Activated CD4-positive, CD25-positive, alpha-beta regulatory T cell treated with anti-CD3 and anti-CD28 coated beads, Interleukin-2, amount 50 U/mL, for 72 hours (primary cell): ENCODE measurements around the gene SKIC8.

Experiments
- DNase-seq: peaks from one replicate; pipeline ENCODE4 v3.0.0; 2021

Gene SKIC8

DNA sequence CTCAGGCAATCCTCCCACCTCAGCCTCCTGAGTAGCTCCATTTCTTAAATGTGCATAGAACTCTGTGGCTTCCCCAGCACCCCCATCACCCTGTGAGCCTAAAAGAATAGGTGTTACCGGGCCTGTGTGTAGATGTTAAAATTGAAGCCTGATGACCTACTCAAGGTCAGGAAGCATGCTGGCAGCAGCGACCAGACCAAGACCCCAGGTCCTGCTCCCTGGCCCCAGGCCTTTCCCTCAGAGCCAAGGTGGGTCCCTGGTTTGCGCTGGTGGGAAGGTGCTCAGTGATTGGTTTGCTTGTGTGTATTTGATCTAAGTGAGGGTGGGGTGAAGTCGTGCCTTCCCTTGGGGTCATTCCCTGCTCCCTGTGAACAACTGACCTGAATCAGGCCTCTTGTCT is 22.4 kb upstream of the SKIC8 start:
- DNase-seq, result no peak

DNA sequence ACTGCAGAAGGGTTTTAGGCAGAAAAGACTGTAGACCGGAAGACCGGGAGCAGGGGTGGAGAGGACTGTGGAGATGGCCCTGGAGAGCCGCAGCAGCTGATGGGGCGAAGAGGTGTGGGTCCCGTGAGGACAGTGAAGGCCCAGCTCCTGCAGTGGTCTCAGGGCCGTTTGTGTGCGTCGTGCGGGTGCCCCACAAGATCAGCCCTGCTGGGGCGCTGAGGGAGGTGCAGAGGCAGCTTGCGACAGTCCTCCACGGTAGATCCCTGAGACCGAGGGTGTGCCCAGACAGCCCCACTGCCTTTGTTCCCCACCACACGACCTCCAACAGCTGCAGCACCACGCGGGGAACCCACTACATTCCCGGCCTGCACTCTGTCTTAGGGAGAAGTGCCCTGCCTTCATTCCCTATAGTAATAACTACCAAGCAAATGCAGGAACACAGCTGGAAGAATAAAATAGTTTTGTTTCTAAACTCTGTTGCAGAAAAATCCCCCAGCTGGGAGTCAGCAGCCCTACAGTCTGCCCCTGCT is 21.7 kb upstream of the SKIC8 start:
- DNase-seq, result no peak

DNA sequence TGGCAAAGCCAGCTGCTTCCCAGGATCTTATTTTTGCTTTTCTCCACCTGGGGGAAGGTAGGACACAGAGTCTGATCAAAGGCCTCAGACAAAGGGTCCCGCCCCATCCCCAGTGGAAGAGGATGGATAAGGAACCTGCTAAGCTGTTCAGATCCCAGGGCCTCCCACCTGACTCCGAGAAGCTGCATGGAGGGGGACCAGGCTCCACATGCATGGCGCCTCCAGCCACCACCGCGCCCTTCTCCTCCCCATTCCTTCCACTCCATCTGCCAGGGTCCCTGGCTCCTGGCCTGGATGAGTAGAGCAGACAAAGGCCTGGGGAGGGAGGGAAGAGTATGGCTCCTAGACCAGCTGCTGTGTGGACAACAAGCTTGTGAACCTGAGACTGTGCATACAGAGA is 20.8 kb upstream of the SKIC8 start:
- no peak for DNase-seq

DNA sequence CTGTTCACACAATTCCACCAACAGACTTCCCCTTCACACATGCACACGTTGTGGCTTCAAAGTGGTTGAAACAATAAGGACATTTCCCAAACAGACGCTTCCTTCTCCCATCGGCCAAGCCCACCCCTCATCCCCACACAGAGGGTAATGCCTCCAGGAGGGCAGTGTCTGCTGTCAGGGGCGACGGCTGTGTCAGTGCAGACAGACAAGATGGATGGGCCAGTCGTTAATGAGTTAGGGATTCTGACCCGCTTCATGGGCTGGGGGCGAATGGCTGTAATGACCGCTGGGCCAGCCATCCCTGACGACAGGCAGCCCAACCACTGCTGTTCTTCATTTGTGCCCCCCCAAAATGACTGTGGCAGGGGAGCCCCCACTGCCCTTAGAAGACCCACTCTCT is 20.2 kb upstream of the SKIC8 start:
- DNase-seq, result no peak

DNA sequence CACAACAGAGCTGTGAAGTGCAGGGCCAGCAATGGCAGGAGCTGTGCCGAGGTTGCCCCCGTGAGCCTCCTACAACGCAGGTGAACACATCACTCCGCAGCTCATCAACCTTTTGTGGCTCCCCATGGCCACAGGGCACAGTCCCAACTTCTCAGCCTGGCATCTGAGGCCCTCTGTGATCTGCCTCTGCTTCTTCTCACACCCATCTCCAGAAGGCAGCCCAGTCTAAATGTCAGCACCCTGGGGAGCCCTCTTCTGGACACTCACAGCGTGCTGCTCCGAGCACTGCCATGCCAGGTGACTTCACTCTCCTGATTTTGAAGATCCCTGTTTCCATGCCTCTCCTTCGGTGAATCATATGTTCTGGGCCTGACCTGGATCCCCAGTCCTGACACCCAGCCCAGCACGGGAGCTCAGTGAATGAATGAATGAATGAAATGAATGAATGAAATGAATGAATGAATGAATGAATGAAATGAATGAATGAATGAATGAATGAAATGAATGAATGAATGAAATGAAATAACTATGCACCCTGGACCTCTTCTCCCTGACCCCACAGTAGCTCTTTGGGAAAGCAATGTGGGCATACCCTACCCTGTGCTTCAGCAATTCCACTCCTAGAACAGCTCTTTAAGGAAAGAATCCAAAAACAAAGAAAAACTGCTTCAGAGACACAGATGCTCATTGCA is 17.9 kb upstream of the SKIC8 start:
- no peak for DNase-seq

DNA sequence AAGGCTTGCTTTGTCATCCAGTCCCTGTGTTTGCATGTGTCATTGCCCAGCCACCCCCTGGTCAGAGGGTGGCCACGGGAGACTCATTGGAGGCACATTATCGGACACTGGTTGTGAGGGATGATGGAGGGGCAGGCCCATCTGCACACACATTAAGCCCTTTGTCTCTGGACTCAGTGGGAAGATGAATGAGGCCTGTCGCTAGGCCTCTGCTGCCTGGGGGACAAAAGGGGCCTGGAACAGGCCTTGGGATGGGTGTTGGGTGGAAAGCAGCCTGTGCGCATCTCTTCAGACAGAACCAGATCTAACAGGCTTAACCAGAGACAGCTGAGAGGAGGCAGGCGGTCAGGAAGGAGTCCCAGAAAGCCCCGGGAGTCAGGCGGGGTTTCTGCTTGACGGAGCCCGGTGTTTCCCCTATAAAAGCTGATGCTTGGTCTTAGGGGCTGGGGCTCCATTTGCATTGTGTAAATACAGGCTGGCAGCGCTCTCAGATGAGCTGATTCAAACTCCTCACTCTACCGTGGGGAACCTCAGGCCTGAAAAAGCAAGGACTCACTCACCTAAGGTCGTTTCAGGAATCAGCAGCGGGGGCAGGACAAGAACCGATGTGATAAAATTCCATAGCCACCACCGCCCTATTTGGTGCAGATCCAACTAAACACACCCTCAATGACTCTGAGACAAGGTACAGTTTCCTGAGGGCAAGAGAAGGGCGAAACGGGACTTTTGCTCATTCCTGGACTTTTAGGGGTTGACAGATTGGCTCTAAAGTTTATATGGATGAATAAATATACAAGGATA is 17.1 kb upstream of the SKIC8 start:
- no peak for DNase-seq

DNA sequence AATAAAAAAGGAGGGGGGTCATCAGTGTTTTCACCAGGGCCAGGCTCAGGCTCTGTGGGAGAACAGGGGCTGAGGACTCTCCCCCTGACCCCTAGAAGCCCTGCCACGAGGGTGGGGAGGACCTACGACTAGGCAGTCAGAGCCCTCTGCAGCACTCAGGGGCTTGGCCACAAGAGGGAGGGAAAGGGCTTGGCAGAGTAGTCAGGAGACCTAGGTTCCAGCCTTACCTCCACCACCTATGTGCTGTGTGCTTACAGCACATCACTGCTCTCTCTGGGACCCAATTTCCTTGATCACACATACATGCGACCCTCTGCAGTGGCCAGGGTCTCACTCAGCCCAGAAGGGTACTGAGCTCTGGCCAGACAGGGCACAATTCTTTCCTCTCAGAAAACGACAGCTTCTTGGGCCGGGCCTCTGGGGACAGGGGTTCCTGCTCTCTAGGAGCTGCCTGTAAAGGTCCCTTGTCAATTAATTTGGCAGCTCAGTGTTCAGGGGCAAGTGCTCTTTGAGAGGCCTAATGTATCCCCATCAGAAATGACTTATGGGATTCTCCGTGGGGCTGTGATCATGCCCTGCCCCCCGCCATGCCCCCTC is 16.4 kb upstream of the SKIC8 start:
- no peak for DNase-seq

DNA sequence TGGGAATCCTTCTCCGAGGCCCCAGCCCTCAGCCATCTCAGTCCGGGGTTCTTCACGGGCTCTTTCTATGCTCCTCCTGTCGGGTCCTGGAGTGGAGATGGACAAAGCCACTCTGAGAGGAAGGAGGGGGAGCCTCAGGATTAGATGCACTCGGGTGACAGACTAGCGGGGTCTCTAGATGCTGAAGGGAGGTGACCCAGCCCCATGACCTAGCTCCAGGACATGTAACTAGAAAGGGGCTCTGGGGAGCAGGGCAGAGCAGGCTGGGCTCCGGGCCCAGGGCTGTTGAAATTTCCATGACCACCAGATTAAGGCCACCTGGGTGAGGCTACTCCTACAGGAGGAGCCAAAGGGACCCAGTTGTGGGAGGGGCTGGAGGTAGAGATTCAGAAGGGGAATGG is 14.8 kb upstream of the SKIC8 start:
- no peak for DNase-seq

DNA sequence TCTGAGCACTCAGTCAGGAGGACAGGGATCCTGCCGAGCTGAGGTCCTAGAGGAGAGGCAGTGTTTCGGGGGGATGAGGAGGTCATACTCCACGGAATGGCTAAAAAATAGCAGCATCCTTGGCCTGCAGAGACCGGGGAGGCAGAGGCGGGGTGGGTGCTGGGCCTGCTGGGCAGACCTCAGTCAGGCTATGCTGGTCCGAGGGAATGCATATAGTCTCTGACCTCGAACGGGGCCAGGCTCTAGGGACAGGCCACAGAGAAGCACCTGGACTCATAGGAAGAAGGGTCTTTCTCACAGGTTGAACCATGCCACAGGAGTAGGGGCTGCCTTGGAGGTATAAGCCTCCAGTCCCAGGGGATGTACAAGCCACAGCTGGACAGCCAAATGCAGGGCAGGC is 14.0 kb upstream of the SKIC8 start:
- no peak for DNase-seq

DNA sequence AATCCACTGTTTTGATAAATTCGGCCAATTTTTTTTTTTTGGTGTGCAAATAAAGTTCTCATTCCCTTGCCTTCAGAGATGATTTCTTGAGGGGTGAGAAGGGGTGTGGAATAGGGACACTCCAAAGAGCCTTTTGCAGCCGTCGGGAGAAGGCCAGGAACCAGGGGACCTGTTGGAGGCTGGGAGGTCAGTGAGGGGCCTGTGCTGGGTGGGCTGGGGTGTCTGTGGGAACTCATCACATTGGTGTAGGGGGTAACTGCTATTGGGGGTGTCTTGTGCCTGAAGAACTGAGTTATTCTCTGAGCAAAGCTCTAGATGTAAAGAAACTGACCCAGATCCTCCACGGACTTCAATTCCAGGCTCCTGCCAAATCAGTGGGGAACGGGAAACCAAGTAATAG is 13.5 kb upstream of the SKIC8 start:
- no peak for DNase-seq

DNA sequence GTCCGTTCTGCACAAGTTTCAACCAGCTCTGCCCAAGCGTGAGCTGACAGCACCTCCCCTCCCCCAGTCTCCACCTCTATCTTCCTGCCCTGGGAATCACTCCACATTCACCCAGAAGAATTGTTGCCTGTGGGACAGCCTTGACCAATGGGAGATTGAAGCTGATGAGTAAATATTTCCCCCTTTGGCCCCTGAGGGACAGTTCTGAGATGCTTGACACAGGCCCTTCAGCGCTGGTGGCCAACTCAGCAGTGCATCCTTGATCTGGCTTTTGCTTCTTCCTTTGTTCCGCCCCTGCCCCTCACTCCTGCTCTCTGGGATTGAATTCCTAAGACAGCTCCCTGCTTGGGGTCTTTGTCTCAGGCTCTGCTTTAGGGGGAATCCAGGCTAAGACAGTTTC is 13.1 kb upstream of the SKIC8 start:
- DNase-seq, result no peak

DNA sequence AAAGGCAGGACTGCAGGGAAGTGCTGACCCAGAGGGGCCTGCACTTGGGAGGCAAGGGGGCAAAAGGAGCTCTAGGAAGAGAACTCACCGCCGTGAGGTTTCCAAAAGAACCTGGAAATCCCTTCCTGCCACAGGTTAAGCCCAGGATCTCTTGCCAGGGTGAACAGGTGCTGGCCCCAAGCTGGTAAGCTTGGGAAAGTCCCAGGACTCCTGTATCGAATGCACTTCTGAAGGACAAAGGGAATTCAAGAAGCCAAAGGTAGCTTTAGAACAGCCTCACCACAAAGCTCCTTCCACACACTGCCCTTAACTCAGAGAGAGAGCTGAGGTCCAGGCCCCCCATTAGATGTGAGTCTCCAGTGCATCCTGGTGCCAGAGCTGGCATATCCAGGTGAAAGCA is 11.9 kb upstream of the SKIC8 start:
- no peak for DNase-seq

DNA sequence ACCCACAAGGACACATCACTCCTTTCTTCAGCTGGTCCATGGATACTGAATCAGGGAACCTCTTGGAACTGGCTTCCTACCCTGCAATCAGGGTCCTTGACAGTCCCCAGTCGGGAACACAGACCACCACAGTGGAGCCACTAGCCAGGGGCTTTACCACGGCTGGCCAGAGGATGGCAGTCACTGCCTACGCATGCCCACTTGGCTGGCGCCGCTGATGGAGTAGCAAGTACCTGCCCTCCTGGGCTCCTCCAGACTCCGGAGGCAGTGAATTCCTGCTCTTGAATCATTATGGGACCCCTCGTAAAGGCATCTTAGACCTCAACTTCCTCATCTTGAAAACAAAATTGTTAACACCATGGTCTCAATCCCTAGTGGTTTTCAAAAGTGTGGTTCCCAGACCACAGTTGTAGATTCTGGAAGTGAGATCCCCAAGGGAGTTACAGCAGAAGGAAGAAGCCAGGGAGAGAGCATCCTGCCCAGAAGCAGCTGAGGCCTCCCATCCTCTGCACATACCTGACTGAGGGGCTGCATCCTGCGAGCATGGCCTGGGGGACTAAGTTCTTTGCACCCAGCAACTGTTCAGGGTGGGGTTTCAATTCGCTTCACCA is 9.1 kb upstream of the SKIC8 start:
- DNase-seq, result peak; percentile 40

DNA sequence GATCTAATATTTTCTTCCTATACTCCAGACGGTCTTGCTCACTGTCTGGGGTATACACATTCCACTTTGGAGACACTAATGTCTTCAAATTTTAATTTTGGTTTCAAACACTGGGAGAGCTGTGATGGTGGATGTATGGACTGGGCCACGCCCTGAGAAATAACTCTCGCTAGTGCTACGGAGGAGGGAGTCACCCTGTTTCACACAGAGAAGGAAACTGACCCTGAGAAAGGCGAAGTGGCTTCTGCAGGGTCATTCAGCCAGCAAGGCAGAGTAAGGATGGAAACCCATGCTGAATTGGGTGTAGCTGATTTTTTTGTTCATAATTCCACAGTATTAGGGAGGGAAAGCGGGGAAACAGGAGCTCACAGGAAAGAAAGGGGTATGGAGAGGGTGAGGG is 8.6 kb upstream of the SKIC8 start:
- DNase-seq, result no peak

DNA sequence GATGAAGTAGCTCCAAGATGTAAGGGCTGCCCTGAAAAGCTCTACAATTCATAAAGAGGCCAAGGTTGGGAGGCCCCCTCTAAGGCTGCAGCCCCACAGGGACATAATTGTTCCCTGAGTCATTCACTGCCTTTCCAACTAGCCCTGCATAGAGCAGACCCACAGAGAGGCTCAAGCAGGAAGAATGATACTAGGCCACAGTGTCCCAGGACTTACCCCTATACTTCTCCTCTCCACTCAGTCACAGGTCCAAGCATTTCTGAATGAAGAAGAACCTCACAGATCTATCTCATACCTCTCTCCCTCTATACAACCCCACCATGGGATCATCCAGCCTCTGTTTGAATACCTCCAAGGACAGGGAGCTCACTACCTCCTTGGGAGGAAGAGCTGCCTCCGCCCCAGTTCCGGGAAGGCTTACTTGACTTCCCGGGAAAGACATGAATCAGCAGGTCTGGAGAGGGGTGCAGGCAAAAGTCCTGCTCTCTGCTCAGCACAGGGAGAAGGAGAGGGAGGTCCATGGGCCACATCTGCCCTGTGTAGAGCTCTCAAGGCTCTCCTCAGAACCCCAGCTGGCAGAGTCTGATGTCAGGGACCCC is 6.9 kb upstream of the SKIC8 start:
- DNase-seq, result no peak

DNA sequence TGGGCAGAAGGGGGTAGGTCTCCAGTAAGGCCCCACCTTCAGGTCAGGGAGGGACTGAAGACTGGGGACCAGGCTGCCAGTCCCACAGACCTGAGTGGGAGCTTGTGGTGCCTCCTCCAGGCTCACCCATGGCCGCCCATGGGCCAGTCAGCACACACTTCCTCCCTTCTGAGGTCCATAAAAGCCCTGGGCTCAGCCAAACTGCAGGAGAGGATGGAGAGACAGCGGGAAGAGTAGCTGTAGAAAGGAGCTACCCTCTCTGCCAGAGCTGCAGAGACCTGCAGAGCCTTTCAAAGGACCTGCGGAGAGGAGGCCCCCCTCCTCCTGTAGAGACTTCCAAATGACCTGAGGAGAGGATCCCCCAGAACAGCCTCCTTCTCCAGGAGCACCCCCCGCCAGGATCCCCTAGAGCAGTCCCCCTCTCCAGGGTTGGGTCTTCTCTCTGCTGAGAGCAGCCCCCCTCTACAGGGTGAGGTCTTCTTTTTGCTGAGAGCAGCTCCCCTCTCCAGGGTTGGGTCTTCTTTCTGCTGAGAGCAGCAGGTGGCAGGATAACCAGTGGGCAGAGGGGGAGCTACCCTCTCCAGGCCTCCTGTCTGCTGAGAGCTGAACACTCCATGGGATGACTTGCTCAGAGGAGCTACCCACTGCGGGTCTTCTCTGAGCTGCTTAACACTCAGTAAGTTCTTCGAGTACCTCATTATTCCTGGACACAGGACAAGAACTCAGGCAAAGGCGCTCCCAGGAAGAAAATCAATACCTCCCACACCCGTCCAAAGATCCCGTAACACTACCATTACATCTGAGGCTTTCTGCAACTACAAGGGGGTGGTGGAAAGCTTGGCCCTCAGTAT is 5.0 kb upstream of the SKIC8 start:
- no peak for DNase-seq

DNA sequence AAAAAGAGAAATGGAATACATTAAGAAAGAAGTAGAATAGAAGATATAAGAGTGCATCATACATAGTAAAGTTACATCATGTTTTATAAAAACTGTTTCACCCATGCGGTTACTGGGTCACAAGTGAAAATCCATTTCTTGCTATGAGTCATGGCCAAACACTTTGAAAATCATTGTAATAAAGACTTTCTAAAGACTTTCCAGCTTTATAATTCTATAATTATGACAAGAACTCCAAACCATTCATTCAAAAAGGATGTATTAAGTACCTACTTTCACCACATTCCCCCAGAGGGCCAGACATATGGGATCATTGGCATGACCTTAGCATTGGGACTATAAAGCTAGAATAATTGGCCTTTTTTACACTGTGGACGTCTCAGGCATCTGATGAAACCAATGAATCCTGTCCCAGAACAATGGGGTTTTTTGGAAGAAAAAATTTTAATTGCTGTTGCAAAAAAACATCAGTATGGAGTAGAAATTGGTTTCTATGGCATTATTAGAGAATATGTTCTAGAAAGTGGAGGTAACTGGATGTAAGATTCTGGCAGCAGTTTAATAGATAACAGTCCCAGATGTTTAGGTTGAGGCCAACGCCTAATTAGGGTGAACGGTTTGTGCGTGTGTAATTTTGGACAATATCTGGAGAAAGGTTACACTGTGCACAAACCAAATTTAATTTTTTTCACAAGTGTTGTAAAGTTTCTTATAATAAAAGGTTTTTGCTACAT is 3.3 kb upstream of the SKIC8 start:
- DNase-seq, result no peak

DNA sequence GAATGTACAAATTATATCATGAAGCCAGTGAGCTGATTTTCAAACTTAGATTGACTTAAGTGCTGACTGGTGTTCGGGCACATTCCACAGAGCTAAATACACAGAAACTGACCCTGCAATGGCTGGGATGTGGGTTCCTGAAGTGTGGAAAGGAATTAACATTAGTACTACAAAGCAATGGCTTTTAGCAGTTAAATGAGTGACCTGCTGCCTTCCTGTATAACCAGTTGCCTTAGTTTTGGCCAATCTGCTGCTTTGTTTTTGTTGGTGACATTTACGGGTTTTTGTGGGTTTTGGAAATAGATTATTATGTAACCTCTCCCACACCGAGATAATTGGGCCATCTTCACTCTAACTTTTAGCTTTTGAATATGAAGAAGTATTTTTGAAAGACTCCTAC is 2.4 kb upstream of the SKIC8 start:
- DNase-seq, result no peak

DNA sequence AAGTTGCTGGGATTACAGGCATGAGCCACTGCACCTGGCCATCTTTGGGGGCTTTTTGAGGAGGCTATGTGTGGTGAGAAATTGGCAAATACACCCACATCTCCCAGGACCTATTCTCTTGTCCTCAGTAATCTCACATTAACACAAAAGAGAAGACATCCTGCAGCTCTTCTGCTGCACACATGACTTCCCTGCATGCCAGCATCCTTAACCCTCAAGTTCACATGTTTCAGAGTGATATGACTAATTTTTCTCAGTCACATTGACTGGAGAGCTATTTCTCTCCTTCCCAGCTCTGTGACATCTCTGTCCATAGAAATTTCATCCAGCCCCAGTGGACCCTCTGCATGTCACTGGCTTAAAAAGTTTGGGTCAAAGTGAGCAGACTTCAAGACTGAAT is 1.9 kb upstream of the SKIC8 start:
- no peak for DNase-seq

DNA sequence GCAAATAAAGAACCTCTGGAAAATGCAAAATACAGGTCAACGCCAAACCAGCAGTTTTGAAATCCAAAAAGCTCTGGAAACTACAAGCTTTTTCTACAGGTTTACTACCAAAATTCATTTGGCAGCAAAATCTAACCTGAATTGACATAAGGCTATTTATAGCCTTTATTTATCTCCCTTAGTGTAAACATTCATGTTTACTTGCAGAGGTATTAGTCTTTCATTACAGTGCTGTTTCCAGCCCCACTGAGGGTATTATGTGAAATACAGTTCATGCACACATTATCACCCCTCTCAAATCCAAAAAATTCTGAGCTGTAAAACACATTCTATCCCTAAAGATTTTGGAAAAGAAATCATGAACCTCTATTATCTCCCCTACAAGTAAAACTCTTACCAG is 7.2 kb downstream of the SKIC8 start:
- DNase-seq, result no peak

DNA sequence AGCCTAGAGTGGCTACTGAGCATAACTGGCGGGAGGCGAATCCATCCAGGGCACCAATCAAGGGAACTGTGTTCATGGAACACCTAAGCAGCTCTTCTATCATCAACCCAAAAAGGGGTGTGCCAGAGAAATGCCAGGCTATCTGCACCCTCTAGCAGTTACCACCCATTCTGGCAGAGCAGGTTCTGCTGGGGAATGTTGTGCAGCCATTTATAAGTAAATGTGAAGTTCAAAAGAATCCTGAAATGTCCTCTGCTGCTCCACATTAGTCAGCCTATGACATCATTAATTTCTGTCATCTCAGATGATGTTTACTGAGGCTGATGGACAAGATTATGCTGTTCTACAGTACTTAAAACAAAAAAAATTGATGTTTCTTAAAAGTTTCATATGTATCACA is 7.7 kb downstream of the SKIC8 start:
- DNase-seq, result no peak

DNA sequence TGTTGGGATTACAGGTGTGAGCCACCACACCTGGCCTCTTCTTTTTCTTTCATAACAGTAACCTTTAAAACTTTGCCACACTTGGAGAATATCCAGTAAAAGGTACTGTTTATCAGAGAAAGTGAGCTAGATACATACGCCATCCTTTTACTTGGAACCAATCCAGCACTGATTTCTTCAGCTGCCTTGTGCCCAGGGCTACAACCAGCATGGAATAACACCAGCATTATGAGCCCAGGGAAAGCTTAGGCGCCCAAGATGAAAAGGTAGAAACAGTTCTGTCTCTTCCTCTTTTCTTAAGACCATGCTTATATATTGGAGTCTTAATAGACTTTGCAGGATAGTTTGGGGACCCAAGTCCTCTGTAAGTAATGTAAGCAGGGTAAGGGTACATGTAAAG is 8.4 kb downstream of the SKIC8 start:
- no peak for DNase-seq
